ENCODE measurements around the gene TNFRSF9.
A peak's percentile ranks its signal among the peaks of the same experiment; 100 is the strongest.

Gene TNFRSF9

GRCh38 chr1:7915826-7916500, 24.7 kb downstream of the TNFRSF9 start:
- DNase-seq, result peak; percentile 19

GRCh38 chr1:7912743-7913557, 27.7 kb downstream of the TNFRSF9 start:
- no peak for DNase-seq

GRCh38 chr1:7912145-7912544, 28.5 kb downstream of the TNFRSF9 start:
- no peak for DNase-seq

GRCh38 chr1:7905262-7905661, 35.4 kb downstream of the TNFRSF9 start:
- DNase-seq, result no peak

GRCh38 chr1:7902478-7903085, 38.1 kb downstream of the TNFRSF9 start:
- DNase-seq, result peak; percentile 47

- no peak for DNase-seq
Measured at GRCh38 chr1:7899741-7900140, 40.9 kb downstream of the TNFRSF9 start.

- DNase-seq, result no peak
Measured at GRCh38 chr1:7898962-7899361, 41.7 kb downstream of the TNFRSF9 start.

GRCh38 chr1:7896994-7897393, 43.6 kb downstream of the TNFRSF9 start:
- no peak for DNase-seq

GRCh38 chr1:7893529-7894180, 47.0 kb downstream of the TNFRSF9 start:
- DNase-seq, result no peak

- no peak for DNase-seq
Measured at GRCh38 chr1:7891804-7892203, 48.8 kb downstream of the TNFRSF9 start.

GRCh38 chr1:7890853-7891252, 49.8 kb downstream of the TNFRSF9 start:
- DNase-seq, result no peak

- DNase-seq, result no peak
Measured at GRCh38 chr1:7888248-7889081, 52.2 kb downstream of the TNFRSF9 start.

- DNase-seq, result no peak
Measured at GRCh38 chr1:7886405-7886745, 54.3 kb downstream of the TNFRSF9 start.

GRCh38 chr1:7885513-7886404, 54.9 kb downstream of the TNFRSF9 start:
- DNase-seq, result no peak

GRCh38 chr1:7884757-7885156, 55.9 kb downstream of the TNFRSF9 start:
- DNase-seq, result no peak

GRCh38 chr1:7879228-7879627, 61.4 kb downstream of the TNFRSF9 start:
- no peak for DNase-seq

- no peak for DNase-seq
Measured at GRCh38 chr1:7878027-7878426, 62.6 kb downstream of the TNFRSF9 start.

GRCh38 chr1:7873801-7874795, 66.5 kb downstream of the TNFRSF9 start:
- no peak for DNase-seq

- no peak for DNase-seq
Measured at GRCh38 chr1:7871136-7871535, 69.5 kb downstream of the TNFRSF9 start.
